PFSK-1 (cell line): ENCODE data around the gene MARCHF10.

Source experiments
- POLR2AphosphoS5 ChIP-seq: IDR thresholded peaks from 2 replicates; pipeline ENCODE4 v1.6.1; 2012; ENCODE audit warnings: low read depth, mild to moderate bottlenecking, control low read depth, low read length, moderate library complexity
- REST ChIP-seq, 2 experiments: IDR thresholded peaks; 2 replicates each; pipeline versions ENCODE4 v1.6.1 to v1.8.0; 2011 to 2012; ENCODE audit warnings: low read depth in 2 of 2, low read length in 2 of 2, control low read depth in 1 of 2, inconsistent platforms in 1 of 2, mild to moderate bottlenecking in 1 of 2, moderate library complexity in 1 of 2; ENCODE audit not compliant: insufficient read depth in 1 of 2
- TAF1 ChIP-seq: IDR thresholded peaks from 2 replicates; pipeline ENCODE4 v1.6.1; 2012; ENCODE audit warnings: low read length, control low read depth, borderline replicate concordance; ENCODE audit not compliant: insufficient read depth

GRCh38 chr17:62852195-62852594 is 44.1 kb upstream of the MARCHF10 start:
- TF ChIP-seq TAF1 (no peak), REST (IDR thresholded peaks at IDR 0.05; ENCODE audit: insufficient read depth in 1 of 2, low read depth in 2 of 2, low read length in 2 of 2) (no peak), POLR2AphosphoS5 (no peak)
